Esophagus muscularis mucosa (tissue), 4 donors: Measurements from ENCODE around the gene PRKRA. TPM values are rescaled to one million over a fixed set of nuclear protein-coding genes. Genes with fewer than 3 reads are reported as not detected.

Experiments used
- DNase-seq: peaks from one replicate; pipeline ENCODE4 v3.0.0-alpha.2; 2017; ENCODE audit errors: extremely low spot score
- H3K27ac ChIP-seq, 4 donors: fragments of 200-600 bp; sonication (generic); replicated peaks in 1 of 4; 1 replicate in 3 of 4; 2 replicates in 1 of 4; pipeline ENCODE4 v1.5.1; 2016 to 2019; ENCODE audit warnings: mild to moderate bottlenecking in 1 of 4
- H3K27me3 ChIP-seq, 4 donors: fragments of 200-600 bp; sonication (generic); one replicate each; pipeline versions ENCODE4 v1.5.1 to v1.6.0; 2016 to 2019
- H3K36me3 ChIP-seq, 4 donors: fragments of 200-600 bp; sonication (generic); one replicate each; pipeline ENCODE4 v1.5.1; 2016 to 2019
- H3K4me1 ChIP-seq, 4 donors: fragments of 200-600 bp; sonication (generic); one replicate each; pipeline ENCODE4 v1.5.1; 2016 to 2019
- H3K4me3 ChIP-seq, 4 donors: fragments of 200-600 bp; sonication (generic); 1 replicate in 2 of 4; 2 replicates in 2 of 4; pipeline ENCODE4 v1.5.1; 2016 to 2019; ENCODE audit warnings: mild to moderate bottlenecking in 4 of 4, moderate library complexity in 1 of 4
- H3K9me3 ChIP-seq, 4 donors: fragments of 200-600 bp; sonication (generic); 1 replicate in 3 of 4; 2 replicates in 1 of 4; pipeline ENCODE4 v1.5.1; 2016 to 2019
- EP300 ChIP-seq: sonication (generic); formaldehyde crosslinking; IDR thresholded peaks from one replicate; pipeline ENCODE4 v1.6.1; 2017; ENCODE audit warnings: antibody characterized with exemption
- POLR2A ChIP-seq: fragments of 450-650 bp; IDR thresholded peaks from one replicate; pipeline ENCODE4 v1.6.1; 2017; ENCODE audit warnings: antibody characterized with exemption, moderate library complexity, mild to moderate bottlenecking, low read depth
- POLR2AphosphoS5 ChIP-seq, 2 donors: sonication (generic); formaldehyde crosslinking; IDR thresholded peaks; one replicate each; pipeline ENCODE4 v1.6.1; 2017; ENCODE audit warnings: antibody characterized with exemption in 2 of 2
- WGBS: methylation state at CpG from one replicate; pipeline ENCODE4 v1.1.5; 2018; 5-methylcytosine and 5-hydroxymethylcytosine counted together
- intact Hi-C: fragments of 100-400 bp; cut with DNase I; formaldehyde crosslinking; loops from one replicate; pipeline ENCODE4 v1.15.1; 2023
- total RNA-seq, 4 donors: library from RNA; depleted of rRNA; stranded (reverse); fragments of >200 nt; gene quantifications; one replicate each; pipeline versions ENCODE4 v1.1.0 to v1.2.1, GENCODE V29; 2016
- TF ChIP-seq, protein P1 (sequence below), 3 experiments: fragments of 200-600 bp in 2 of 3; fragments of 450-650 bp in 1 of 3; sonication (generic) in 2 of 3; IDR thresholded peaks; one replicate each; pipeline ENCODE4 v1.5.1; 2017 to 2019; ENCODE audit warnings: antibody characterized with exemption in 3 of 3, mild to moderate bottlenecking in 2 of 3, moderate library complexity in 1 of 3

Gene PRKRA
- 10 to 100 TPM; 74.5 to 90.9 (median 75.7) TPM for total RNA-seq

DNA sequence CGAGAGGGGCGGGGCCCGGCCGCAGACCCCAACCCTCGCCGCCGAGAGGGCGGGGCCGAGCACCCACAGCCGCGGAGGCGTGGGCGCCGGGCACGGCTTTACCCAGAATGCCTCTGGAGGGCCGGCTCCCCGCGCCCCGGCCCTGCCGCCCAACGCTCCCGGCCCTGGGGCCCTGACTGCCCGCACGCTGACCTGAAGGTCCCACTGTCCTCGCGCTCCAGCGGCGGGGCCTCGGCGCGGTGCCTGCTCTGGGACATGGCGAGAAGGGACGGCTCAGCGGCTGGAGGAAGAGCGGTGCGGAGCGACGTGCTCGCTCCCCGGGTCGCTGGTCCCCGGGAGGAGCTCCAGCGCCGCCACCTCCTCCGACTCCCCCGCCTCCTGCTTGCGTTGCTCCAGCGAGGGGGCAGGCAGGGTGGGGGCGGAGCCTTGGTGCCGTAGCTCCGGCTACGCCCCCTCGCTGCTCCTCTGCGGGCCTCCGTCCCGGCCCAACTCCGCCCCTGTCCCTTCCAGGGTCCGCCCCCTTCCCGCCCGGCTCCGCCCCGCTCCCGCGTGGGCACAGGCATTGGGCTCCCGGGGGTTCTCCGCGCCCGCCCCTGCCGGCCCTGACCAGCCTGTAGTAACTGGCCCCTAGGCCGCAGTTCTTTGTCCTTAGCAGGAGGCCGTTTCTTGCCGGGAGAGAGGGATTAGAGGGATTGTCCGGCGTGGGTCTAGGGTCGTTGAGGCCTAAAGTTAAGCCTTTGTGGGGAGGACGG, at the start of gene PRKRA, which contains the start of gene PJVK:
Gene PRKRA, minus strand, starts transcription at position 402 of the 752 bp plus-strand sequence. Its CDS starts 145 bp downstream, at position 257.
Gene PJVK, plus strand, starts transcription at position 605 of the 752 bp plus-strand sequence. CDS start 2,032 bp downstream, outside the sequence.
- peak; percentile 87 for TF ChIP-seq POLR2A
- TF ChIP-seq, protein P1, sequence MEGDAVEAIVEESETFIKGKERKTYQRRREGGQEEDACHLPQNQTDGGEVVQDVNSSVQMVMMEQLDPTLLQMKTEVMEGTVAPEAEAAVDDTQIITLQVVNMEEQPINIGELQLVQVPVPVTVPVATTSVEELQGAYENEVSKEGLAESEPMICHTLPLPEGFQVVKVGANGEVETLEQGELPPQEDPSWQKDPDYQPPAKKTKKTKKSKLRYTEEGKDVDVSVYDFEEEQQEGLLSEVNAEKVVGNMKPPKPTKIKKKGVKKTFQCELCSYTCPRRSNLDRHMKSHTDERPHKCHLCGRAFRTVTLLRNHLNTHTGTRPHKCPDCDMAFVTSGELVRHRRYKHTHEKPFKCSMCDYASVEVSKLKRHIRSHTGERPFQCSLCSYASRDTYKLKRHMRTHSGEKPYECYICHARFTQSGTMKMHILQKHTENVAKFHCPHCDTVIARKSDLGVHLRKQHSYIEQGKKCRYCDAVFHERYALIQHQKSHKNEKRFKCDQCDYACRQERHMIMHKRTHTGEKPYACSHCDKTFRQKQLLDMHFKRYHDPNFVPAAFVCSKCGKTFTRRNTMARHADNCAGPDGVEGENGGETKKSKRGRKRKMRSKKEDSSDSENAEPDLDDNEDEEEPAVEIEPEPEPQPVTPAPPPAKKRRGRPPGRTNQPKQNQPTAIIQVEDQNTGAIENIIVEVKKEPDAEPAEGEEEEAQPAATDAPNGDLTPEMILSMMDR (IDR thresholded peaks at IDR 0.05): no peak
- TF ChIP-seq POLR2AphosphoS5 (IDR thresholded peaks at IDR 0.05): peak; percentile 97 to 98
- TF ChIP-seq EP300: no peak
- H3K9me3 ChIP-seq: no peaks in the 10 kb centered on the region
- peak within 1 kb of the TSS; percentile 90 to 99 (median 97) for H3K27ac ChIP-seq
- H3K4me3 ChIP-seq: peak within 1 kb of the TSS; percentile 70 to 95 (median 88)
- WGBS: 7% methylated on average over 14 of the region's 76 CpGs
- peak; percentile 97 for DNase-seq
- peaks cover 17 to 41% (median 32%) of the 10 kb centered on the region in 4 donors for H3K4me1 ChIP-seq
- H3K27me3 ChIP-seq: no peaks in the 10 kb centered on the region
- intact Hi-C loops: loop anchor here (2.0 kb wide), 1 partner anchor 28 kb away; the partner anchor contains the start of gene FKBP7
- peaks cover 6 to 32% (median 13%) of the 10 kb centered on the region in 4 donors for H3K36me3 ChIP-seq

DNA sequence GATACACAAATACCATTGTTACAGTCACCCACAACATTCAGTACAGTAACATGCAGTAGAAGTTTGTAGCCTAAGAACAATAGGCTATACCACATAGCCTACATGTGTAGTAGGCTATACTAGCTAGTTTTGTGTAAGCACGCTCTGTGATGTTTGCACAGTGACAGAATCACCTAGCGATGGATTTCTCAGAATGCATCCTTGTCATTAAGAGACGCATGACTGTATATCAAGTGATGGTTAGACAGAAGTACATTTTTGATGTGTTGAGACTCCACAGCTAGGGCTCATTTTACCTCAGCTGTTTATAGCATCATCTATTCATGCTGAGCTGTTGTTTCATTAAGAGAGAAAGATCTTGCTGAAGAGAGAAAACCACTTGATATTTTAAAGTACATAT, 48.7 kb upstream of the PRKRA start:
- TF ChIP-seq, protein P1 (IDR thresholded peaks at IDR 0.05): no peak
- TF ChIP-seq EP300: no peak
- no peak for TF ChIP-seq POLR2A
- no peak for TF ChIP-seq POLR2AphosphoS5 (IDR thresholded peaks at IDR 0.05)
- H3K27me3 ChIP-seq: no peaks in the 10 kb centered on the region
- H3K27ac ChIP-seq: no peak overlapping the region
- DNase-seq: no peak
- no peak overlapping the region for H3K4me3 ChIP-seq
- 87% methylated on average over 3 of the region's 3 CpGs for WGBS
- H3K4me1 ChIP-seq: no peaks in the 10 kb centered on the region
- intact Hi-C loops: no loop called here
- H3K9me3 ChIP-seq: no peaks in the 10 kb centered on the region
- peaks cover 53 to 100% (median 87%) of the 10 kb centered on the region in 4 donors for H3K36me3 ChIP-seq

DNA sequence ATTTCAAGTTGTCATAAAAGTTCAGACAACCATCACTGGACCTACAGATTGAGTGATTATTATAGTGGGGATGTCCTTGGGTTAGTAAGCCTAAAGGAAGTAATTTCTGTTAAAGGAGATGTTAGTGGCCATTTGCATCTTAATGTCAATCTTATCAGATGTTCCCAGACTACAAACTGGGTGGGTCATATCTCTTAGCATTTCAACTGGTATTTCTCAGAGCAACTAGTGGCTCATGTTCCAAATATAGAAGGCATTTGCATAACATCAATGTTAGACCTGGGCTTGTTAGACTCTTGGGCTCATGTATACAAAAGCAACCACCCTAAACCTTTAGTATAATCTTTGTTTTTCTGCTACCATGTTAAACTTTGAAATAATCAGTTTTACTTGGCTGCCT, 47.2 kb upstream of the PRKRA start:
- no peak for DNase-seq
- Histone ChIP-seq H3K36me3 (peaks cover 46 to 100% (median 83%) of the 10 kb centered on the region in 4 donors), H3K27ac (no peak overlapping the region), H3K4me1 (no peaks in the 10 kb centered on the region), H3K9me3 (no peaks in the 10 kb centered on the region), H3K4me3 (no peak overlapping the region), H3K27me3 (no peaks in the 10 kb centered on the region)
- intact Hi-C loops: no loop called here
- TF ChIP-seq POLR2AphosphoS5 (IDR thresholded peaks at IDR 0.05) (no peak), EP300 (no peak), POLR2A (no peak)
- TF ChIP-seq, protein P1 (IDR thresholded peaks at IDR 0.05): no peak

DNA sequence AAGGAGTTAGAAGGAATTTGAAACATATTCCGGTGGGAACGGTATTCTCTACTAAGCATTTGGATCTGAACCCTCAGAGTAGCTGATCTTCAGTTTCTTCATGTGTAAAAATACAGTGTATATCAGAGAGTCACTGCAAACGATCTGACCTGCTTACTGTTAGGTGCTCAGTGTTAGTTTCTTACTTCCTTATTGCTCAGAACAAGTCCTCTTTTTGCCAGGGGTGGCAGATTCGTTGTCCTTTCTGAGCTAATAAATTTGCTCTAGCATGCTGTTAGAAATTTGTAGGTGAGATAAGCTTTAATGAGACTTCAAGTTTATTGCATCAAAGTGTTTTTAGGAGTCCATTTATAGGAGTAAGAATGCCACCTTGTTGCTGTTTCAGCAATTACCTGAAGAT, 45.1 kb upstream of the PRKRA start:
- 78% methylated on average over 4 of the region's 4 CpGs for WGBS
- peaks cover 27 to 99% (median 76%) of the 10 kb centered on the region in 4 donors for H3K36me3 ChIP-seq
- no peaks in the 10 kb centered on the region for H3K9me3 ChIP-seq
- intact Hi-C loops: no loop called here
- TF ChIP-seq EP300 (no peak), POLR2AphosphoS5 (IDR thresholded peaks at IDR 0.05) (no peak)
- H3K27me3 ChIP-seq: no peaks in the 10 kb centered on the region
- H3K27ac ChIP-seq: no peak overlapping the region
- no peaks in the 10 kb centered on the region for H3K4me1 ChIP-seq
- no peak overlapping the region for H3K4me3 ChIP-seq
- DNase-seq: no peak

DNA sequence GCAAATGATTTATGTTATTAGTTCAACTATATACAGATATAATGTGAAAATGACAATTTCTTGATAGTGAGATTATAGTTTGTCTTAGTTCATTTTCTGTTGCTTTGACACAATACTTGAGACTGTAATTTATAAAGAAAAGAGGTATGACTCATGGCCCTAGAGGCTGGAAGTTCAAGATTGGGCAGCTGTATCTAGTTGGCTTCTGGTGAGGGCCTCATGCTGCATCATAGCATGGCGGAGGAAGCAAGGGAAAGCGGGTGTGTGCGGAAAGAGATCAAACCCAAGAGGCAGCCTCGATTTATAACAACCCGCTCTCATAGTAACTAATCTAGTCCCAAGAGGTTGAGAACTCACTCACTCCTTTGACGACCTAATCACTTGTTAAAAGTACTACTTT, 40.6 kb upstream of the PRKRA start:
- no peak for TF ChIP-seq POLR2A
- TF ChIP-seq, protein P1 (IDR thresholded peaks at IDR 0.05): no peak
- no peak for TF ChIP-seq EP300
- TF ChIP-seq POLR2AphosphoS5 (IDR thresholded peaks at IDR 0.05): no peak
- DNase-seq: no peak
- no peaks in the 10 kb centered on the region for H3K27me3 ChIP-seq
- H3K4me1 ChIP-seq: no peaks in the 10 kb centered on the region
- peaks cover 13 to 84% (median 63%) of the 10 kb centered on the region in 4 donors for H3K36me3 ChIP-seq
- H3K4me3 ChIP-seq: no peak overlapping the region
- 78% methylated on average over 6 of the region's 6 CpGs for WGBS
- no peak overlapping the region for H3K27ac ChIP-seq
- no peaks in the 10 kb centered on the region for H3K9me3 ChIP-seq
- intact Hi-C loops: no loop called here
